Left lung (tissue), 10 donors: ENCODE measurements around the gene HSPBP1. TPM values are rescaled to one million over a fixed set of nuclear protein-coding genes. Genes with fewer than 3 reads are reported as not detected.
A peak's percentile ranks its signal among the peaks of the same experiment; 100 is the strongest.

Experiments used
- ATAC-seq: fragments of 200-7000 bp; cut with Tn5 transposase; one replicate; pipeline ENCODE4 v1.9.1; 2020; ENCODE audit warnings: moderate library complexity
- DNase-seq, 4 donors: peaks; one replicate each; pipeline ENCODE4 v3.0.0-alpha.2; 2013 to 2020
- H3K27ac ChIP-seq, 2 donors: fragments of 200-600 bp; sonication (generic) in 1 of 2; one replicate each; pipeline versions ENCODE4 v1.5.0 to v1.8.0; 2020 to 2021
- H3K27me3 ChIP-seq, 2 donors: fragments of 200-600 bp; sonication (generic) in 1 of 2; one replicate each; pipeline versions ENCODE4 v1.5.0 to v1.8.0; 2020 to 2021
- H3K36me3 ChIP-seq, 2 donors: fragments of 200-600 bp; sonication (generic) in 1 of 2; one replicate each; pipeline versions ENCODE4 v1.5.0 to v1.8.0; 2020 to 2021
- H3K4me1 ChIP-seq, 2 donors: fragments of 200-600 bp; one replicate each; pipeline ENCODE4 v1.8.0; 2021
- H3K4me3 ChIP-seq, 2 donors: fragments of 200-600 bp; sonication (generic) in 1 of 2; one replicate each; pipeline versions ENCODE4 v1.5.0 to v1.8.0; 2020 to 2021; ENCODE audit warnings: mild to moderate bottlenecking in 1 of 2
- H3K9me3 ChIP-seq, 2 donors: fragments of 200-600 bp; sonication (generic) in 1 of 2; one replicate each; pipeline versions ENCODE4 v1.5.0 to v1.8.0; 2020 to 2021
- intact Hi-C, 2 donors: fragments of 100-400 bp; cut with DNase I; formaldehyde crosslinking; loops; one replicate each; pipeline versions ENCODE4 v1.11.2 to v1.14.2; 2022
- polyA plus RNA-seq, 6 donors: library from polyadenylated mRNA; unstranded; fragments of 120-200 nt; gene quantifications; one replicate each; pipeline ENCODE4 v1.2.1, GENCODE V29; 2013; ENCODE audit not compliant: insufficient read length in 6 of 6
- total RNA-seq, 2 donors: library from RNA; stranded (reverse); fragmentation: NEBNext Ultra II Directional; extraction: Animal tissue kit (Norgen Biotek cat#: 25700); gene quantifications; one replicate each; pipeline ENCODE4 v1.2.1, GENCODE V29; 2021
- TF ChIP-seq, protein P1 (sequence below), 2 donors: fragments of 200-600 bp; sonication (generic) in 1 of 2; IDR thresholded peaks; one replicate each; pipeline versions ENCODE4 v1.5.0 to v1.8.0; 2021; ENCODE audit warnings: antibody characterized with exemption in 2 of 2
- donor health status: DM: no; HTN: yes; CAD: no.
- donor health status: DM: no; HTN: no; CAD: no.

HSPBP1 gene
- total and polyA plus RNA-seq, 8 donors, result 23.7 to 38.4 (median 29.7) TPM

DNA sequence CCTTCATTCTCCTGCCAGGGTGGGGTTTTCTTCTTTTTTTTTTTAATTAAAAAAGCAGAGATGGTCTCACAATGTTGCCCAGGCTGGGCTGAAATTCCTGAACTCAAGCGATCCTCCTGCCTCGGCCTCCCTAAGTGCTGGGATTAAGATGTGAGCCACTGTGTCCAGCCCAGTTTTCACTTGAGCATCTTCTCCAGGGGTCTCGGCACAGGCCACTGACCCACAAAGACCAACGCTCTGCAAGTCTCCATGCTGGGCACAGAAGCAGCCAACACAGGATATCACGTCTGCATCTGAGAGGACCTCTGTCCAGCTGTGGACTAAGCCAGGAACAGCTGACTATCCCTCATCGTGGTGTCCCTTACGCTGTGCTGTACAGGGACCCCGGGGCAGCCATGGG is 41.9 kb downstream of the HSPBP1 start:
- intact Hi-C loops, result no loop called here
- TF ChIP-seq, protein P1, sequence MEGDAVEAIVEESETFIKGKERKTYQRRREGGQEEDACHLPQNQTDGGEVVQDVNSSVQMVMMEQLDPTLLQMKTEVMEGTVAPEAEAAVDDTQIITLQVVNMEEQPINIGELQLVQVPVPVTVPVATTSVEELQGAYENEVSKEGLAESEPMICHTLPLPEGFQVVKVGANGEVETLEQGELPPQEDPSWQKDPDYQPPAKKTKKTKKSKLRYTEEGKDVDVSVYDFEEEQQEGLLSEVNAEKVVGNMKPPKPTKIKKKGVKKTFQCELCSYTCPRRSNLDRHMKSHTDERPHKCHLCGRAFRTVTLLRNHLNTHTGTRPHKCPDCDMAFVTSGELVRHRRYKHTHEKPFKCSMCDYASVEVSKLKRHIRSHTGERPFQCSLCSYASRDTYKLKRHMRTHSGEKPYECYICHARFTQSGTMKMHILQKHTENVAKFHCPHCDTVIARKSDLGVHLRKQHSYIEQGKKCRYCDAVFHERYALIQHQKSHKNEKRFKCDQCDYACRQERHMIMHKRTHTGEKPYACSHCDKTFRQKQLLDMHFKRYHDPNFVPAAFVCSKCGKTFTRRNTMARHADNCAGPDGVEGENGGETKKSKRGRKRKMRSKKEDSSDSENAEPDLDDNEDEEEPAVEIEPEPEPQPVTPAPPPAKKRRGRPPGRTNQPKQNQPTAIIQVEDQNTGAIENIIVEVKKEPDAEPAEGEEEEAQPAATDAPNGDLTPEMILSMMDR (IDR thresholded peaks at IDR 0.05), result no peak
- DNase-seq, result peak in 1 of 4 donors; percentile 23
- no peaks in the 10 kb centered on the region for H3K27me3 ChIP-seq
- no peak overlapping the region for H3K4me3 ChIP-seq
- no peak for ATAC-seq
- no peak overlapping the region for H3K27ac ChIP-seq
- H3K36me3 ChIP-seq, result peaks cover 0 to 100% of the 10 kb centered on the region in 2 donors
- H3K4me1 ChIP-seq, result no peaks in the 10 kb centered on the region
- no peaks in the 10 kb centered on the region for H3K9me3 ChIP-seq

DNA sequence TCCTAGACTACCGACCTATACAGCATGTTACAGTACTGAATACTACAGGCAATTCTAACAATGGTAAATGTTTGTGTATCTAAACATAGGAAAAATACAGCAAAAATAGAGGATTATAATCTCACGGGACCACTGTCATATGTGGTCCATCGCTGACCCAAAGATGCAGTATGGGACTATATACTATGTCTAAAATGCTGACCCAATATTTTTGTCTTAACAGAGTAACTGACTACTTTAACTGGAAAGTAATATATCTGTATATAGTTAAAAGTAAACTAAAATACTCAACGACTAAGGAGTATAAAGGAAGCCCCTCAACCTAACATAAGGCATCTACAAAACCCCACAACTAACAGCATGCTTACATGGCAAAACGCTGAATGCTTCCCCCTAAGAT is 46.9 kb downstream of the HSPBP1 start:
- intact Hi-C loops, result no loop called here
- DNase-seq, result no peak
- TF ChIP-seq, protein P1 (IDR thresholded peaks at IDR 0.05), result no peak
- Histone ChIP-seq H3K4me3 (no peak overlapping the region), H3K4me1 (no peaks in the 10 kb centered on the region), H3K36me3 (peaks cover 0 to 100% of the 10 kb centered on the region in 2 donors), H3K27me3 (no peaks in the 10 kb centered on the region), H3K27ac (no peak overlapping the region), H3K9me3 (no peaks in the 10 kb centered on the region)
- no peak for ATAC-seq

DNA sequence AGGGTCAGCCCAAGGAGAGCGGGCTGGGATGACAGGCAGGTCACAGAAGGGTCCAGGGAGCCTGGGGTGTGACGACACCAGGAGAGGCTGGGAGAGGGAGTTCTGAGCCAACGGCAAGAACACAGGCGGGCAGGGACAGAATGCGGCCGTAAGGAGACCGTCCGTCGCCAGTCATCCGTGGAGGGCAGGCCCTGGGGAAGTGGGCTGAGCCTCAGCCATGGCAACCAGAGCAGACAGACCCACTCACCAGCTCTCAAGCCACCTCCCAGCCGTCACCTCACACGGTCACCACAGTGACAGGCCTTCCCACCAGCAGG is 47.7 kb downstream of the HSPBP1 start:
- Histone ChIP-seq H3K36me3 (peaks cover 0 to 100% of the 10 kb centered on the region in 2 donors), H3K27ac (no peak overlapping the region), H3K4me1 (no peaks in the 10 kb centered on the region), H3K27me3 (no peaks in the 10 kb centered on the region), H3K4me3 (no peak overlapping the region), H3K9me3 (no peaks in the 10 kb centered on the region)
- TF ChIP-seq, protein P1 (IDR thresholded peaks at IDR 0.05), result no peak
- ATAC-seq, result no peak
- DNase-seq, result peak in 1 of 4 donors; percentile 43
- intact Hi-C loops, result no loop called here

DNA sequence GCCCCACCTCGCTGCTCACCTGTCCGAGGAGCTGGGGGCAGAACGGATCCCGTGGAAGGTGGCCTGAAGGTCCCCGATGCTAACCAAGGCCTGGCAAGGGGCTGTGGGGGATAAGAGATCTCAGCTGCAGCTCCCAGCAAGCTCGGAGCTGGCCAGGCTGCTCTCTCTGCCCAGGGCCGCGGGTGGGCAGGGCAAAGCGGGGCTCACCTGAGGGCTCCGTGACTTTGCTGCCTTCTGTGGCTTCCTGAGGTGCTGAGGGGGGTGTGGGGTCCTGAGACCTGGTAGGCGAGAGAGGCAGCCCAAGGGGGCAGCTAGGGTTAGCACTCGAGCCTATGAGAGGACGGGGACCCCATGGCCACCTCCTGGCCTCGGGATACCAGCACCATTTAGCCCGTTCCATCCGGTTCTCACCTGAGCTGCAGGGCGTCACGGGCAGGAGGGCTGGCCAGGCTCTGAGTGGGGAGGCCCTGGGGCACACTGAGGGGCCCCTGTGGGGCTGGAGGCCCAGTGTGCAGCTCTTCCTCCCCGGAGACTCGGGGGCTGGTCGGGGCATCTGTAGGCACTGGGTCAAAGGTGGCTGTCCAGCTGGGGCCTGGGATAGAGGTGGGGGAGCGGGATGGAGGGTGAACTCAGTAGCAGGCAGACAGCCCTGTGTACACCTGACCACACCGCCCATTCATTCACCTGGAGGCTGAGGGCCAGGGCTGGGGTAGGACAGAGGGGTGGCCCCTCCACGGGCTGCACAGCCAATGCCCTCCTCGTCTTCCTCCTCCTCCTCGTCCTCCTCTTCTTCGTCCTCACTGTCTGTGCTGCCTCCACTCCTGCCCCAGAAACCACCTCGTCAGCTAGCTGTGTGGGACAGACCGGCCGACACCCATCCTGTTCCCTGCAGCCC is 48.3 kb downstream of the HSPBP1 start:
- TF ChIP-seq, protein P1 (IDR thresholded peaks at IDR 0.05), result no peak
- DNase-seq, result peak in 1 of 4 donors; percentile 41
- ATAC-seq, result no peak
- Histone ChIP-seq H3K27ac (no peak overlapping the region), H3K4me3 (no peak overlapping the region), H3K36me3 (peaks cover 0 to 100% of the 10 kb centered on the region in 2 donors), H3K9me3 (no peaks in the 10 kb centered on the region), H3K27me3 (no peaks in the 10 kb centered on the region), H3K4me1 (no peaks in the 10 kb centered on the region)
- intact Hi-C loops, result no loop called here

DNA sequence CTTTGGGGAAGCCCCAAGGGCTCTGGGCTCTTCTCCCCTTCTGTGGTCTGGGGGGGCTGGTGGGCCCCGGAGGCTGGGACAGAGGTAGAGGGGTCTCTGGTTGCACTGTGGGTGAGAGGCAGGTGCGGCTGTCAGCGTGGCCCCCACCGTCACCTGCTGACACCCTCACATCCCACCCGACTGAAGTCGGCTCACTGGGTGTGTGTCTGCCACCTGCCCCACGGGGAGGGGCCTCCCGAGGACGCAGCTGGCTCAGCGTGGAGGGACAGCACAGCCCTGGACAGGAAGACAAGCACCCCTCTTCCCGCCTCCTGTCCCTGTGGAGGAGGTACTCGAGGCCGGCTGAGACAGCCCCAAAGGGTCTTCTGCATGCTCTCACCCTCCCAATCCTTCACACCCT is 49.1 kb downstream of the HSPBP1 start:
- Histone ChIP-seq H3K27me3 (no peaks in the 10 kb centered on the region), H3K27ac (no peak overlapping the region), H3K9me3 (no peaks in the 10 kb centered on the region), H3K4me1 (no peaks in the 10 kb centered on the region), H3K4me3 (no peak overlapping the region), H3K36me3 (peaks cover 0 to 100% of the 10 kb centered on the region in 2 donors)
- intact Hi-C loops, result no loop called here
- ATAC-seq (no peak), DNase-seq (peak in 1 of 4 donors; percentile 51)
- TF ChIP-seq, protein P1 (IDR thresholded peaks at IDR 0.05), result no peak
